Choroid plexus epithelial cell (primary cell): ENCODE data around the gene DLG1.
"Not testable (repeated sequence)": the region's sequence is repeated elsewhere in the genome, so short reads cannot be mapped to it uniquely, and the experiment has no call there.

Experiments used
- DNase-seq: peaks from one replicate; pipeline ENCODE4 v3.0.0-alpha.2; 2010; ENCODE audit warnings: low read depth
- H3K4me3 ChIP-seq: 2 replicates; pipeline ENCODE4 v1.5.1; 2011; ENCODE audit warnings: low read depth, mild to moderate bottlenecking, control low read depth, low read length, moderate library complexity
- CTCF ChIP-seq: conservative IDR thresholded peaks from 2 replicates; pipeline ENCODE4 v1.5.1; 2011; ENCODE audit warnings: low read depth, mild to moderate bottlenecking, control low read depth, inconsistent platforms, low read length, moderate library complexity

DLG1 gene

DNA sequence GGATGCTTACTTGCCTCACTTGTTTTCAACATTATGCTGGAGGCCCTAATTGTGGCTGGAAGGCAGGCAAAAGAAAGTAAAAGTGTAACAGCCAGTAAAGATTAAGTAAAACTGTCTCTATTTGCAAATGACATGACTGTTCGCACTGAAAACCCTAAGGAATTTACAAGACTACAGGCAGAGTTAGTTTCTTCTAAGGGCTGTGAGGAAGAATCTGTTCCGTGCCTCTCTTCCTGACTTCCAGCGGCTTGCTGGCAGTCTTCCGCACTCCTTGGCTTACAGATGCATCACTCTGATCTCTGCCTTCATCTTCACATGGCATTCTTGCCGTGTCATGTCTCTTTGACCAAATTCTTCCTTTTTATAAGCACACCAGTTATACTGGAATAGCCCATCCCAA is 86.1 kb downstream of the DLG1 start:
- DNase-seq = no peak
- no peak for TF ChIP-seq CTCF
- H3K4me3 ChIP-seq = no peak overlapping the region

GRCh38 chr3:197211698-197212097 is 86.7 kb downstream of the DLG1 start:
- H3K4me3 ChIP-seq = not testable (repeated sequence)

DNA sequence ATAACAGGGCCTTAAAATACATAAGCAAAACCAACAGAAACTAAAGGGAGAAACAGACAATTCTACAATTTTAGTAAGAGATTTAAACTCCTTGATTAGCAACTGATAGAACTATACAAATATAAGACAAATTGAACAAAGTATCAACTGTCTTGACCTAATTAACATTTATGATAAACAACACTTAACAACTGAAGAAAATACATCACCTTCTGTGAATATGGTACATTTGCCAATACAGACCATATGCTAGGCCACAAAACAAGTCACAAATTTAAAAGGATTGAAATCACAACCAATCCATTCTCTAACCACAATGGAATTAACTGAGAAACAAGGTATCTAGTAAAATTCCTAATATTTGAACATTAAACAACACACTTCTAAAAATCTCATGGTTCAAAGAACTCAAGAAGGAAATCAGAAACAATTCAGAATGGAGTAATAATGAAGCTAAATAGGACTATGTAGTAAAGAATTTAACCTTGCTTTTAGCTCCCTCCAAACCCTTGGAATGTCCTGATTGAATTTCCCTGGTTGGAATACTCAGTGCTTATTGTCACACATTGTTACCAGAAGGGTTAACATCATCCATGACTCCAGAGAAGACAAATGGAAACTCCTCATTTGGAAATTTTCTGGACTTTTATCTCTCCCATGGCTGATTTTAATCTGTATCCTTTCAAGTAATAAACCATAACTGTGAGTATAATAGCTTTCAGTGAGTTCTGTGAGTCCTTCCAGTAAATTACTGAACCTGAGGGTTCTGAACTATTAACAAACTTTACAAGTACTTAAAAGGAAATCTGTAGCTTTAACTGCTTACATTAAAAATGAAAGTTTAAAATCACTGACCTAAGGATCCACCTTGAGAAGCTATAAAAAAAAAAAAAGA is 88.8 kb downstream of the DLG1 start:
- no peak overlapping the region for H3K4me3 ChIP-seq
- TF ChIP-seq CTCF = no peak
- DNase-seq = no peak

More at GRCh38 chr3:197211698-197212097, 86.7 kb downstream of the DLG1 start:
- not testable (repeated sequence) for DNase-seq

DNA sequence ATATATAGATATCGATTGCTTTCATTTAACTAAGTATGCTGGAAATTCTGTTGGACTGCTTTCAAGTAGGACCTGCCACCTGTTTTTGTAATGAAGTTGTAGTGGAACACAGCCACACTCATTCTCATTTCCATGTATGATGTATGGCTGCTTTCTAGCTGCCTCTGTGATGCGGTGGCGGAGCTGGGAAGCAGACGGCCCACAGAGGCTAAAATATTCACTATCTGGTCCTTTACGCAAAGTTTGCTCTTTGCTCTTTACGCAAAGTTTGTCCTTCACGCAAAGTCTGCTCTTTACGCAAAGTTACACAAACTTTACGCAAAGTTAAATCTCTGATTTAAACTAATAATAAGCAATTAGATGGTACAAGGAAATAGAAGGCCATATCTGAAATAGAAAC is 91.5 kb downstream of the DLG1 start:
- TF ChIP-seq CTCF = no peak
- DNase-seq = no peak
- H3K4me3 ChIP-seq = no peak overlapping the region

DNA sequence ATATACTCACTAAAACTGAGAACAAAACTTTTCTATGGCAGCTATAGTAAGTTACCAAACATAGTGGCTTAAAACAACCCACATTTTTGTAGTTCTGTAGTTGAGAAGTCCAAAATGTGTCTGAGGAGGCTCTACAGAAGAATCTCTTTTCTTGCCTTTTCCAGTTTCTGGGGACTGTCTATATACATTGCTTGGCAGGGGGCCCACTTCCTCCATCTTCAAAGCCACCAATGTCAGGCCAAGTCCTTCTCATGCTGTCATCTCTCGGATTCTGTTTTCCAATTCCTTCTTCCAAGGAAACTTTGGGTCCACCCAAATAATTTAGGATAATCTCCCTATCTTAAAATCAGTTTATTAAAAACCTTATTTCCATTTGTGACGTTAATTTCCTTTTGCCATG is 92.7 kb downstream of the DLG1 start:
- TF ChIP-seq CTCF = no peak
- DNase-seq = no peak
- no peak overlapping the region for H3K4me3 ChIP-seq

GRCh38 chr3:197205265-197205664 is 93.1 kb downstream of the DLG1 start:
- TF ChIP-seq CTCF = no peak
- no peak for DNase-seq
- H3K4me3 ChIP-seq = no peak overlapping the region

- no peak for DNase-seq
- TF ChIP-seq CTCF = no peak
- no peak overlapping the region for H3K4me3 ChIP-seq
These were observed 93.7 kb downstream of the DLG1 start for GRCh38 chr3:197204736-197205135.
